GM19468 (cell line): Measurements from ENCODE around the gene CLEC4M.
"Not testable (repeated sequence)": the region's sequence is repeated elsewhere in the genome, so short reads cannot be mapped to it uniquely, and the experiment has no call there.

Experiments
- ATAC-seq: cut with Tn5 transposase; IDR thresholded peaks from one replicate; pipeline ENCODE4 v1.9.1; 2021; ENCODE audit warnings: mild to moderate bottlenecking, moderate library complexity, moderate number of reproducible peaks; ENCODE audit not compliant: unreplicated experiment; ENCODE audit errors: extremely low read depth

The CLEC4M gene

DNA sequence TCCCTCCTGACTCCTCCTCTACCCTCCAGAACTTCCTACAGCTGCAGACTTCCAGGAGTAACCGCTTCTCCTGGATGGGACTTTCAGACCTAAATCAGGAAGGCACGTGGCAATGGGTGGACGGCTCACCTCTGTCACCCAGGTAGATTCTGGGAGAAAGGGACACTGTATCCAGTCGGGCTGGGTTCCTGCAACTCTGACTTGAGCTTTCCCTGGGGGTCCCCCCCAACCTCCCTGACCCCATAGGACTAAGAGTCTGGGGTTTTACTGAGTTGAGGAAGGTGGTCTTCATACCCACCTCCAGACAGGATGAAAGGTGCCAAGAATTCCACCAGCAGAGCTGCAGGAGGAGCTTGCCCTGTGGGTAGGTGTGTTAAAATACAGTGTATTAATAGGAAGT is 4.4 kb downstream of the CLEC4M start:
- no peak for ATAC-seq

GRCh38 chr19:7769171-7769570 is 6.1 kb downstream of the CLEC4M start:
- ATAC-seq: no peak

GRCh38 chr19:7771072-7771471 is 8.0 kb downstream of the CLEC4M start:
- no peak for ATAC-seq

DNA sequence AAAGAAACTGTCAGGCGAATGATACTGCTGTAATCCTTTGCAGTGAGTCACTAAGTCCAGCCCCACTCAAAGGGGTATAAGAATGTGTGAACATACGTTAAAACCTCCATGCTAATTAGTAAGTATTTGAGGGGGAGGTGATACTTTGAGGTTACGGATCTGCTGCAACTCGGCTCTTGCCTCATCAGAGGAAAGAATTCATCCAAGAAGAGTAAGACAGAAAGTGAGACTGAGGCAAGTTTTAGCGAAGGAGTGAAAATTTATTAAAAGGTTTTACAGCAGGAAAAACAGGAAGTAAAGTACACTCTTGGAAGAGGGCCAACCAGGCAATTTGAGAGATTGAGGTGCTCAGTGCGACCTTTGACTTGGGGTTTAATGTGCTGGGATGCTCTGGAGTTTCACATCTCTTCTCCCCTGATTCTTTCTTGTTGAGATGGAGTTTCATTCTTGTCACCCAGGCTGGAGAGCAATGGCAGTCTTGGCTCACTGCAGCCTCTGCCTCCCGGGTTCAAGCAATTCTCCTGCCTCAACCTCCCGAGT is 9.8 kb downstream of the CLEC4M start:
- no peak for ATAC-seq

- no peak for ATAC-seq
Measured at GRCh38 chr19:7773841-7774240, 10.8 kb downstream of the CLEC4M start.

GRCh38 chr19:7775761-7776160 is 12.7 kb downstream of the CLEC4M start:
- no peak for ATAC-seq

DNA sequence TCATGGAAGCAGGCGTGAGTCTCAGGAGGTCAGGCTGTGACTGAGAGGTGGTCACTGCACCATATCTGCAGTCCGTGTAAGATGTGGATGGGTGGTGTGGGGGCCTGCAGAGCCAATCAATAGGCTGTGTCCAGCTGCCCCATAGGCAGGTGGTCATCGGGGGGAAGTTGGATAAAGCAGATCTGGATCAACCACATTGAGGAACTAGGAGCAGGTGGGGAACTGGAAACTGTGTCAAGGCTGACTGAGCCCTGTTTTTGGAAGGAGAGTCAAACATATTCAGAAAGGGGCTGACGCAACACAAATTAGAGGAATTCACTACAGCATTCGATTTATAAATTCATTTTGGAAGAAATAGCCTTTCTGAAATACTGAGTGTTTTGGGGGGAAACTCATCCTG is 15.0 kb downstream of the CLEC4M start:
- ATAC-seq: no peak

DNA sequence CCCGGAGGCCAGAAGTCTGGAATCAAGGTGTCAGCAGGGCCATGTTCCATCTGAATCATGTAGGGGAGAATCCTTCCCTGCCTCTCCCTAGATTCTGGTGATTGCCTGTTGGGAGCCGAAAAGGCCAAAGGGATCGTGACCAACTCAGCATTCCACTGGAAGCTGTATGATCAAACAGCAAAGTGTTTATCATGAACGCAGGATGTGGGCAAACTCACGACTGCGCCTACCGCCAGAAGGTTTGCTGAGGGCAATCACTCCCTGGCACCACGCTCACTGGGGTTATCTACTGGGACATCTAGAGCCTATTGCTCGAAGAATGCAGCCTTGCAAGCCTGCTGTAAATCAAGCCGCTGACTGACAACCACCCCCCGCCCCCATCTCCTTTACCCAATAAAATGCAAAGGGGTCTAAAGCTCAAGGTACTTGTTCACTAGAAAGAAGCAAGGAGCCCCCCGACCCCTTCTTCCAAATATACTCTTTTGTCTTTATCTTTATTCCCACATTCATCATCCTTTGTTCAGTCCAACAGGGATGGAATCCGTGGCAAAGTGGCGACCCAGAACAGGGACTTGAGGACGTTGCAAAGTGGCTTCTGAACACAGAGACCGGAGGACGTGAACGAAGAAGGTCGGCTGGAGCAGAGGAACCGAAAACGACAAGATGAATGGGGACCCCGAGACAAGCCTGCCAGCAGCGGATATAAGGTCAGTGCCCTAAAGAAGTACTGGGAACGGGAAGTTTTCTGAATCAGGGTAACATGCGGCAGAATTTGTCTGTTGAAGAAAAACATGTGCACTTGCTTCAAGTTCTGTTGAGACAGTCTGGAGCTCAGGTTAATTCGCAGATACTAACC is 16.8 kb downstream of the CLEC4M start:
- ATAC-seq: no peak

DNA sequence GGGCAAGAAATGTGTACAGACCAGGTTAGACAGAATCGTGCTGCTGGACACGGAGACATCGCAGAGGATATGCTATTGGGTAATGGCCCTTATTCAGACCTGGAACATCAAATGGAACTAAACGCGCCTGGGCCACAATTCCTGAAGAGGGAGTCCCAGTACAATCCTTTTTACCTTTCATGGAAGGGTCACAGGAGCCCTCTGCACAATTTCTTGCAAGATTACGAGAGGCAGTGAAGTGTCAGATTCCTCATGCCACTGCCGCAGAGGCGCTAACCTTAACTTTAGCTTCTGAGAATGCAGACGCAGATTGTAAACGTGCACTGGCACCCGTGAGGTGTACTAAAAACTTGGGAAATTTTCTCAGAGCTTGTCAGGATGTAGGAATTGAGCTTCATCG is 18.1 kb downstream of the CLEC4M start:
- no peak for ATAC-seq

DNA sequence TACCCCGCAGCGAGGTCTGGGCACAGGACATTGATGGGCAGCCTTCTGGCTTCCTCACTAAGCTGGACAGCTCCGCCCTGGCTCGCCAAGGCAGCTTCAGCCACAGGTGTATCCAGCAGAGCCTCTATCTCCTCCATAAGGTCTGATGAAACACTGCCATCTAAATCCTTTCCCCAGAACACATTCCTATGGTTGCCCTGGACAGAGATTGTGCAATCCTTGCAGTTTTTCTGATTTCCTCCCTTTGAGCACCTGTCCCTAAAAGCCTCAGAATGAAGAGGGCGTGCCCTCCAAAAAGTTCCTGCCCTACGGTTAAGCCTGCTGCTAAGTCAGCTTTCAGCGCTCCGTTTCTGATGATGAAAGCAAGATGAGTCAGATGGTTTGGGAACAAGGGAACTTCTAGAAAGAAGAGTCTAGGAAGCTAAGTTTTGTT is 21.0 kb downstream of the CLEC4M start:
- no peak for ATAC-seq

DNA sequence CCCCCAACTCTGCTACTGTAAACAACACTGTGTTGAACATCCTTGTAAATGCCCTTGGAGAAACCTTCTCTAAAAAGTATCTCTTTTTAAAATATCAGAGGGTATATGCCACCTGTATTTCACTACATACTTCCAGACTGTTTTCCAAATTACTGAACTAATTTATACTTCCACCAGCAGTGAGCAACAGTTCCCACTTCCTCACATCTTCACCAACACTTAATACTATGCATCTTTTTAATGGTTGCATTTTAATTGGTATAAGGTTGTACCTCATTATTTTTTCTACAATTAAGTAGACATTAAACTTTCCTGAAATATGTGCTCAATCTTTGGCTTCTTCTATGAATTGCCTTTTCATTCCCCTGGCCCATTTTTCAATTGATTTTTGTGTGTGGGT is 21.8 kb downstream of the CLEC4M start:
- no peak for ATAC-seq

DNA sequence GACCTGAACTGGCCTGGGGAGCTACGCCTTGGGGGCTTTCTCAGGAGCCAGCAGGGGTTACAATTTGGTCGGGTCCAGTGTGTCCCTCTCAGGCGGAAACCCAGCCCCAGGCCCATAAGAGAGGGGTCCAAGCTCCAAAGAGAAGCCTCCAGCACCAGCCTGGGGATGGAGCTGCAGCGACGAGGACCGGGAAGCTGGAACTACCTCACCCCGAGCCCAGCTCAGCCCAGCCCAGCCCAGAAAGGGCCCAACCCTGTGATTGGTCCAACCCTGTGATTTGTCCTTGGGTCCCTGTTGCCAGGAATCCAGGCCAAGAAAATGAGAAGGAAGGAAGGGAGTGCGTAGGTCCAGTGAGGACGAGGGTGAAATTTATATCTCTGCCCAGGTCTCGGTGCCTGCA is 24.1 kb downstream of the CLEC4M start:
- ATAC-seq: no peak

GRCh38 chr19:7787602-7788177 is 24.6 kb downstream of the CLEC4M start:
- no peak for ATAC-seq

DNA sequence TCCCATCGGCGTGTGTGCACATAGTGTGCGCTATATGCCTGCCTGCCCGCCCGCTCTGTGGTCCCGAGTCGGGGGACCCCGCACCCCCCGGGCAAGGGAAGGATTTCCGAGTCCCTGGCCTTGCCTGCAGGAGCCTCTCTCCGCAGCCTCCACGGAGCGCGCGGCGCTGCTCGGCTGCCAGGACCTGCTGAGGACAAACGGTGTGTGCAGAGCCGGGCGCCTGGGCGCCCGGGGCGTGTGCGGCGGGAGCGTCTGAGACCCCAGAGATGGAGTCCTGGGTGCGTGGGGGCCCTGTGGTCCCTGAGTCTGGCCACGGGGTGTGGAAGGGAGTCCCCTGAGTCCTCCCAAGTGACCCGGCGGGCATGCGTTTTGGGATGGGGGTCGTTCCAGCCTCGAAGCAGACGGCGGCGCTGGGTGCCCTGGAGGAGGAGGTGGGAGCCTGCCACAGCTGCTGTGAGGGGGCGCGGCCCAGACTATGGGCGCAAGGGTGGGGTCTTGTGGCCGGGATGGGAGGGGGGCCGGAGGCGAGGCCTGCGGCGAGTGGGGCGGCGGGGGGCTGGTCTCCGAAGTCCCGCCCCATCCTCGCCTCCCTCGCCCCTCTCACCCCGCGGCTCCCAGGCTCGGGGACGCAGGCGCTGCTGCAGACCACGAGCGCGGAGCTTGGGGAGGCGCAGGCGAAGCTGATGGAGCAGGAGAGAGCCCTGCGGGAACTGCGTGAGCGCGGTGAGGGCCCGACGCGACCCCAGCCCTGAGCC is 25.3 kb downstream of the CLEC4M start:
- ATAC-seq: no peak

- ATAC-seq: no peak
Measured at GRCh38 chr19:7788933-7789323, 25.9 kb downstream of the CLEC4M start.

DNA sequence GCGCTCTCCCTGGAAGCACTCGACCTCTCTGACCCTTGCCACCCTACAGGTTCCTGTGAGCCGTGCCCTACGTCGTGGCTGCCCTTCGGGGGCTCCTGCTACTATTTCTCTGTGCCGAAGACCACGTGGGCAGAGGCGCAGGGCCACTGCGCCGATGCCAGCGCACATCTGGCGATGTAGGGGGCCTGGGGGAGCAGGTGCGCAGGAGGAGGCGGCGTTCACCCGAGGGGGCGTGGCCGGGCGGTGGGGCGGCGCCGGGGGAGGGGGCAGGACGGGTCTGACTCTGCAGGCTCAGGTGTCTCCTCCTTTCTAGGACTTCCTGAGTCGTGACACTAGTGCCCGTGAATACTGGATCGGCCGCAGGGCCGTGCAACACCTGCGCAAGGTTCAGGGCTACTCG is 26.4 kb downstream of the CLEC4M start:
- no peak for ATAC-seq

- ATAC-seq: no peak
Measured at GRCh38 chr19:7790416-7790815, 27.4 kb downstream of the CLEC4M start.

GRCh38 chr19:7792281-7792680 is 29.2 kb downstream of the CLEC4M start:
- no peak for ATAC-seq

GRCh38 chr19:7792701-7793100 is 29.7 kb downstream of the CLEC4M start:
- ATAC-seq: not testable (repeated sequence)

DNA sequence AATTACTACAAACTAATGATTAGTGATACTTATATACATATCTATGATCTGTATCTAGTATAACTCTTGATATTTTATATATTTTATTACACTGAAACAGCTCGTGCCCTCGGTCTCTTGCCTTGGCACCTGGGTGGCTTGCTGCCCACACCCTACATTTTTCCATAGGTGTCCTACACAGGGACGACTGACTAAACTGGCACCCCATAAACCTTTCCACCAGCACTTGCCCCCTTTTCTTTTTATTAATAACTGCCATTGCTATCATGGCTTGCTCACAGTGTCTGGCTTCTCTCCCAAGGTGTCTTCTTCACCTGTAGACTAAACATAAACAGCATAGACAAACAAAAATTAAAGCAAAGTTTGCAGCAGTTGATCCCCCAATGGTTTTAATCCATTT is 30.4 kb downstream of the CLEC4M start:
- no peak for ATAC-seq
